GM19035 (cell line): ENCODE data around the gene SMG7.
A peak's percentile ranks its signal among the peaks of the same experiment; 100 is the strongest.

Source experiments
- ATAC-seq: cut with Tn5 transposase; IDR thresholded peaks from one replicate; pipeline ENCODE4 v1.9.1; 2021; ENCODE audit not compliant: unreplicated experiment

Gene SMG7

GRCh38 chr1:183589384-183589783 lies 117.1 kb downstream of the SMG7 start:
- ATAC-seq = no peak

DNA sequence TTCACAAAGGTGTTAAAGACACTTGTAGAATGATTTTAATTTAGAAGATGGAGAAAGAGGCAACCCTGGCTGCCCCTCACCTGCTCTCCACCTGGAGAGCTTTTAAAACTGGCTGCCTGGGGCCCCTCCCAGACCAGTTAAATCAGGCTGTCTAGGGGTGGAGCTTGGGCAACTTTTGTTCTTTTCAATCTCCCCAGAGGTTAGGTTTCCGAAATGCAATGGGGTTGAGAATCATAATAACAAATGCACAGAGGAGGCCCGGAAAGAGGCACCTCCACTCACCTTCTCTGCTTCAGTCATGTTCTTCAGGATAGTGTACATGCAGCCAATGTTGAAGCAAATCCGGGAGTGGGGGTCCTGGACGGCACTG lies 117.6 kb downstream of the SMG7 start:
- ATAC-seq = peak; percentile 19

DNA sequence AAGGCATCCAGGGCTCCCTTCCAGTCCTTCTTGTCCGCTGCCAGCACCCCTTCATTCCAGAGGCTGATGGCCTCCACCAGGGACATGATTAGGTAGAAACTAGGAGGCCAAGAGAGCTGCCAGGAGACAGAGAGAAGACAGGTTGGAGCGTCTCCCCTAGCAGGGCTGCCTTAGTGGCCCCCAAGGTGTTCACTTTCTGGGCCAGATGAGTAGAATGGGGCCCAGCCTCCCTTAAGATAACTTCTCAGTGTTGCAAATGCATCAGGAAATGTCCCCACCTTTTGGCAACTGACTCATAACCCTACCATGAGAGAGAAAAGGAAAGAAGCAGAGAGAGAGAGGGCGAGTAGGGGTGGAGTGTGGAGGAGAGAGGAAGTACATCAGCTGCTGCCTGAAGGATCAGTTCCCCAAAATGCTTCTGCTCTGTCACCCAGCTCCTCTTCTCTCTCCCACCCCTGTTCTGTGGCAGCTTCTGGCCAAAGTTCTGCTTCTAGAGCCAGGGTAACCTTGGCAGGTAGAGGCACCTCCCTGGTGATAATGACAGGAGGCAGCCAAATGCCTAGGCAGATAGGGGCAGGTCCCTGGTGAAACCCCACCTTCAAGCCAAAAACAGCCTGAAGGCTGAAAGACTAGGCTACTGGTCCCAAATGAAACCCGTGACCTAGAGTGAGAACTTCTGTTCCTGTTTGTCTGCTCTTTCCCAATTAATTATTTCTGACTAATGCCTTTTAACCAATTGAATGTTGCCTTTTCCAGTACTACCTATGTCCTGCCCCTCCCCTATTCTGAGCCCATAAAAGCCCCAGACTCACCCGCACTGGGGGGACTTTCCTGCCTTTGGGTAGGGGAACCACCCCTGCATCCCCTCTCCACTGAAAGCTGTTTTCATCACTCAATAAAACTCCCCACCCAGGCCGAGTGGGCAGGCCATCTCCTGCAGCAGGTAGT lies 118.2 kb downstream of the SMG7 start, which contains the start of gene NCF2:
Gene NCF2, minus strand, starts transcription at position 216 of the 948 bp plus-strand sequence. Its CDS starts 130 bp downstream, at position 86.
- ATAC-seq = peak; percentile 78

GRCh38 chr1:183592733-183593132 lies 120.4 kb downstream of the SMG7 start:
- ATAC-seq = no peak

DNA sequence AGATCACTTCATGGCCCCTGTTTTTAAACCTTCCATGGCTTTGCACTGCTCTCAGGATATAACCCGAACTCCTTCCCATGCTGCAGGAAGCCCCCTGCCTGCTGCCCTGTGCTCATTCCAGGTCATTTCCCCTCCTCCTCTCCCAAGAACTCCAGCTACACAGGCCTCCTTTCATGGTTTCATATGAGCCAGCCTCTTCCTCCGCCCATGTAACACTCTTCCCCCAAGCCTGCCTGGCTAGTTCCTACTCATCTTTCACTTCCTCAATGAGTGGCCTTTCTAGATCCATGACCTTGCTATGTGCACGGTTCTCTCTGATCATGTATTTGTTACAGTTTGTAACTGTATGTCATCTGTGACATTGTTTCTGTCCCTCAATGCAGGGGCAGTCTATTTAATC lies 121.1 kb downstream of the SMG7 start:
- peak; percentile 39 for ATAC-seq

- no peak for ATAC-seq
Measured at GRCh38 chr1:183595537-183595936, 123.2 kb downstream of the SMG7 start.

DNA sequence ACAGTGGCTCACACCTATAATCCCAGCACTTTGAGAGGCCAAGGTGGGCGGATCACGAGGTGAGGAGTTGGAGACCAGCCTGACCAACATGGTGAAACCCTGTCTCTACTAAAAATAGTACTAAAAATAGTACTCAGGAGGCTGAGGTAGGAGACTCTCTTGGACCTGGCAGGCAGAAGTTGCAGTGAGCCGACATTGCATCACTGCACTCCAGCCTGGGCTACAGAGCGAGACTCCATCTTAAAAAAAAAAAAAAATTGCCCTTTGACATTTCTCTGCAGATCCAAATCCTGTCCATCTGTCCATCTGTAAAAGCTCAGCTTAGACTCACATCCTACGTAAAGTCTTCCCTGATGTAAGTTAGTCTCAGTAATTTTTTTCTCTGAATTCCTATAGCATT lies 124.2 kb downstream of the SMG7 start:
- no peak for ATAC-seq

GRCh38 chr1:183597656-183598347 lies 125.5 kb downstream of the SMG7 start:
- ATAC-seq = no peak

- peak; percentile 77 for ATAC-seq
Measured at GRCh38 chr1:183598386-183598785, 126.1 kb downstream of the SMG7 start.

DNA sequence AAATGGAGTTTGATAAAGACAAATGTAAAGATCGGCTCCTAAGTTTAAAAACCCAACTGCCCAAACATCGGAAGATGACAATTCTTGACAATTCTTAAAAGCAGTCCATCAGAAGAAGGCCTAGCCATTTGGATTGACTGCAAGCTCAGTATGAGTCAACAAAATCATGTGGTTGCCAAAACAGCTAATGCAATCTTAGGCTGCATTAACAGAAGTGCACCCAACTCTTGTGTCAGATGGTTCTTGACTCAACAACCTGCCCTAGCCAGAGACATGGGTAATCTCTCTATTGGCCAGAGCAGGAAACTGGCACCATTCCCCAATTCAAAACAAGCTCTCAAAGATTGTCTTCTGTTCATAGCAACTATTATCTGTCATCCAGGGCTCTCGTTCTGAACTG lies 127.8 kb downstream of the SMG7 start:
- no peak for ATAC-seq

- no peak for ATAC-seq
Measured at GRCh38 chr1:183600634-183601033, 128.3 kb downstream of the SMG7 start.

- ATAC-seq = no peak
Measured at GRCh38 chr1:183602510-183602909, 130.2 kb downstream of the SMG7 start.
